Measurements from ENCODE around the gene SLC7A8.

- no peak for TF ChIP-seq POLR2A (IDR thresholded peaks at IDR 0.05; ENCODE audit: low read depth, low read length)
- no peak for TF ChIP-seq TAF1 (IDR thresholded peaks at IDR 0.05; ENCODE audit: low read depth, low read length)
- TF ChIP-seq POLR2AphosphoS5 (IDR thresholded peaks at IDR 0.05; ENCODE audit: low read depth, low read length): no peak
- TF ChIP-seq PAX5 (IDR thresholded peaks at IDR 0.05; ENCODE audit: insufficient read depth, low read length, severe bottlenecking): no peak
- no peak for TF ChIP-seq SPI1 (IDR thresholded peaks at IDR 0.05; ENCODE audit: low read depth, low read length)
Measured at GRCh38 chr14:23103581-23103980, 79.9 kb downstream of the SLC7A8 start.
